A549 (cell line): Measurements from ENCODE around the gene GSTP1.
"Not testable (repeated sequence)": the region's sequence is repeated elsewhere in the genome, so short reads cannot be mapped to it uniquely, and the experiment has no call there.

Experiments used
- CHD2 ChIP-seq: fragments of 150-350 bp; IDR thresholded peaks from 2 replicates; pipeline ENCODE4 v1.6.1; 2014; ENCODE audit warnings: low read length; ENCODE audit not compliant: partially characterized antibody
- CTCF ChIP-seq: fragments of >200 bp; sonication (Bioruptor Twin); formaldehyde crosslinking; IDR thresholded peaks from 3 replicates; pipeline ENCODE4 v1.5.1; 2016
- EP300 ChIP-seq, 2 experiments: fragments of >200 bp; sonication (Bioruptor Twin); formaldehyde crosslinking; IDR thresholded peaks; 2 replicates in 1 of 2; 3 replicates in 1 of 2; pipeline ENCODE4 v1.6.1; 2016 to 2017
- FOSL2 ChIP-seq, 2 experiments: fragments of 450-650 bp in 1 of 2; fragments of >200 bp in 1 of 2; sonication (Bioruptor Twin) in 1 of 2; formaldehyde crosslinking; IDR thresholded peaks; 2 replicates each; pipeline versions ENCODE4 v1.5.0 to v1.6.1; 2016 to 2020; ENCODE audit warnings: mild to moderate bottlenecking in 1 of 2, moderate library complexity in 1 of 2
- HDAC2 ChIP-seq: fragments of 200-600 bp; sonication (generic); IDR thresholded peaks from 2 replicates; pipeline ENCODE4 v1.6.1; 2016
- MAX ChIP-seq: IDR thresholded peaks from 2 replicates; pipeline ENCODE4 v1.6.1; 2012
- MYC ChIP-seq: IDR thresholded peaks from 2 replicates; pipeline ENCODE4 v1.6.1; 2012; ENCODE audit warnings: mild to moderate bottlenecking, inconsistent platforms, low read length, improper control_type of control experiment, borderline replicate concordance
- POLR2A ChIP-seq: IDR thresholded peaks from 2 replicates; pipeline ENCODE4 v1.6.1; 2012; ENCODE audit warnings: mild to moderate bottlenecking, low read length
- RAD21 ChIP-seq, 2 experiments: fragments of >200 bp in 1 of 2; sonication (Bioruptor Twin) in 1 of 2; formaldehyde crosslinking in 1 of 2; IDR thresholded peaks in 1 of 2; conservative IDR thresholded peaks in 1 of 2; 2 replicates in 1 of 2; 3 replicates in 1 of 2; pipeline ENCODE4 v1.6.1; 2012 to 2018; ENCODE audit warnings: inconsistent platforms in 1 of 2
- RFX5 ChIP-seq: fragments of 450-650 bp; IDR thresholded peaks from 2 replicates; pipeline ENCODE4 v1.7.1; 2014; ENCODE audit warnings: antibody characterized with exemption, mild to moderate bottlenecking, moderate library complexity
- RNF2 ChIP-seq: fragments of 200-600 bp; sonication (generic); IDR thresholded peaks from 2 replicates; pipeline ENCODE4 v1.6.1; 2016; ENCODE audit warnings: low read depth, mild to moderate bottlenecking, antibody characterized with exemption, moderate library complexity, borderline replicate concordance
- SMC3 ChIP-seq: fragments of >200 bp; sonication (Bioruptor Twin); formaldehyde crosslinking; IDR thresholded peaks from 3 replicates; pipeline ENCODE4 v1.6.1; 2018; ENCODE audit warnings: inconsistent platforms

GRCh38 chr11:67626131-67626833 is 42.7 kb downstream of the GSTP1 start:
- not testable (repeated sequence) for TF ChIP-seq CTCF; MAX; POLR2A; SMC3; HDAC2; CHD2; RNF2; RAD21 (conservative IDR thresholded peaks at IDR 0.05 in 1 of 2, IDR thresholded peaks at IDR 0.05 in 1 of 2); MYC; EP300 (IDR thresholded peaks at IDR 0.05); FOSL2 (IDR thresholded peaks at IDR 0.05); FOSL2 (CRISPR knock-in tag; IDR thresholded peaks at IDR 0.05); RFX5
